GM21360 (cell line): Measurements from ENCODE around the gene CD300LD.

Experiments used
- ATAC-seq: cut with Tn5 transposase; IDR thresholded peaks from one replicate; pipeline ENCODE4 v1.9.1; 2021; ENCODE audit warnings: mild to moderate bottlenecking, moderate library complexity; ENCODE audit not compliant: unreplicated experiment

CD300LD gene

GRCh38 chr17:74545843-74546230 lies 46.2 kb downstream of the CD300LD start, which contains the start of gene CD300C:
TSS of gene CD300C (minus strand) at chr17:74546115. CDS start at chr17:74545782, 333 bp downstream.
- ATAC-seq, result no peak

GRCh38 chr17:74544991-74545842 lies 46.9 kb downstream of the CD300LD start:
- no peak for ATAC-seq

GRCh38 chr17:74543891-74544760 lies 48.0 kb downstream of the CD300LD start:
- ATAC-seq, result no peak

GRCh38 chr17:74543406-74543805 lies 48.7 kb downstream of the CD300LD start:
- no peak for ATAC-seq

GRCh38 chr17:74542727-74543383 lies 49.2 kb downstream of the CD300LD start:
- ATAC-seq, result no peak

- no peak for ATAC-seq
Measured at GRCh38 chr17:74542166-74542565, 49.9 kb downstream of the CD300LD start.

GRCh38 chr17:74541176-74542111 lies 50.6 kb downstream of the CD300LD start:
- no peak for ATAC-seq

GRCh38 chr17:74539281-74539820 lies 52.7 kb downstream of the CD300LD start:
- ATAC-seq, result no peak

GRCh38 chr17:74536890-74537289 lies 55.2 kb downstream of the CD300LD start:
- ATAC-seq, result no peak

- no peak for ATAC-seq
Measured at GRCh38 chr17:74532115-74532514, 60.0 kb downstream of the CD300LD start.

GRCh38 chr17:74531231-74531761 lies 60.8 kb downstream of the CD300LD start, which contains the start of gene CD300LB:
TSS of gene CD300LB (minus strand) at chr17:74531475. CDS start at chr17:74531350, 125 bp downstream.
- no peak for ATAC-seq

- ATAC-seq, result no peak
Measured at GRCh38 chr17:74530831-74531150, 61.3 kb downstream of the CD300LD start.
